Erythroblast (primary cell): ENCODE data around the gene TAL1.
"Not testable (repeated sequence)": the region's sequence is repeated elsewhere in the genome, so short reads cannot be mapped to it uniquely, and the experiment has no call there.

ENCODE experiments used
- GATA1 ChIP-seq: IDR thresholded peaks from 2 replicates; pipeline ENCODE4 v1.6.1; 2011; ENCODE audit warnings: low read depth, mild to moderate bottlenecking, control low read depth, low read length, moderate library complexity
- POLR2A ChIP-seq: IDR thresholded peaks from 2 replicates; pipeline ENCODE4 v1.6.1; 2011; ENCODE audit warnings: mild to moderate bottlenecking, low read length

DNA sequence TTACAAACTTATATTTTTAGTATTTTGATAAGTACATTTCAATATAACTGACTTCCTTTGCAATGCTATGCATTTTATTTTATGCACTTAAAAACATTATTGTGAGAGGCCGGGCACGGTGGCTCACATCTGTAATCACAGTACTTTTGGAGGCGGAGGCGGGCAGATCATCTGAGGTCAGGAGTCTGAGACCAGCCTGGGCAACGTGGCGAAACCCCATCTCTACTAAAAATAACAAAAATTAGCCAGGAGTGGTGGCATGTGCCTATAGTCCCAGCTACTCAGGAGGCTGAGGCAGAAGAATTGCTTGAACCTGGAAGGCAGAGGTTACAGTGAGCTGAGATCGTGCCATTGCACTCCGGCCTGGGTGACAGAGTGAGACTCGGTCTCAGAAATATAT is 36.0 kb downstream of the TAL1 start:
- TF ChIP-seq POLR2A, GATA1: not testable (repeated sequence)
